A549 (cell line): ENCODE results near the gene NEDD4L.

Source experiments
- CEBPB ChIP-seq, 2 experiments: fragments of >200 bp in 1 of 2; sonication (Bioruptor Twin) in 1 of 2; formaldehyde crosslinking in 1 of 2; IDR thresholded peaks; 2 replicates each; pipeline ENCODE4 v1.6.1; 2012 to 2016
- CHD2 ChIP-seq: fragments of 150-350 bp; IDR thresholded peaks from 2 replicates; pipeline ENCODE4 v1.6.1; 2014; ENCODE audit warnings: low read length; ENCODE audit not compliant: partially characterized antibody
- CTCF ChIP-seq: fragments of >200 bp; sonication (Bioruptor Twin); formaldehyde crosslinking; IDR thresholded peaks from 3 replicates; pipeline ENCODE4 v1.5.1; 2016
- GATA3 ChIP-seq: IDR thresholded peaks from 2 replicates; pipeline ENCODE4 v1.6.1; 2012; ENCODE audit warnings: borderline replicate concordance
- JUNB ChIP-seq: fragments of >200 bp; sonication (Bioruptor Twin); formaldehyde crosslinking; IDR thresholded peaks from 2 replicates; pipeline ENCODE4 v1.6.1; 2016
- MAX ChIP-seq: IDR thresholded peaks from 2 replicates; pipeline ENCODE4 v1.6.1; 2012
- MYC ChIP-seq: IDR thresholded peaks from 2 replicates; pipeline ENCODE4 v1.6.1; 2012; ENCODE audit warnings: mild to moderate bottlenecking, inconsistent platforms, low read length, improper control_type of control experiment, borderline replicate concordance
- NPAS2 ChIP-seq: fragments of 250-450 bp; sonication (Bioruptor Pico); IDR thresholded peaks from 2 replicates; pipeline ENCODE4 v1.8.0; 2022; ENCODE audit warnings: mild to moderate bottlenecking, moderate library complexity, borderline replicate concordance
- POLR2A ChIP-seq: IDR thresholded peaks from 2 replicates; pipeline ENCODE4 v1.6.1; 2012; ENCODE audit warnings: mild to moderate bottlenecking, low read length
- REST ChIP-seq: fragments of 200-600 bp; sonication (generic); IDR thresholded peaks from 2 replicates; pipeline ENCODE4 v1.6.1; 2016; ENCODE audit warnings: antibody characterized with exemption, mild to moderate bottlenecking, moderate library complexity
- SMC3 ChIP-seq: fragments of >200 bp; sonication (Bioruptor Twin); formaldehyde crosslinking; IDR thresholded peaks from 3 replicates; pipeline ENCODE4 v1.6.1; 2018; ENCODE audit warnings: inconsistent platforms
- ZFP36 ChIP-seq: fragments of 450-650 bp; IDR thresholded peaks from 2 replicates; pipeline ENCODE4 v1.6.1; 2014; ENCODE audit warnings: borderline replicate concordance; ENCODE audit not compliant: partially characterized antibody
- TF ChIP-seq, protein P1 (sequence below): fragments of 150-350 bp; IDR thresholded peaks from 2 replicates; pipeline ENCODE4 v1.6.1; 2014; ENCODE audit warnings: low read depth, mild to moderate bottlenecking, low read length
- TF ChIP-seq, protein P2 (sequence below): fragments of 450-650 bp; IDR thresholded peaks from 2 replicates; pipeline ENCODE4 v1.6.1; 2014; ENCODE audit warnings: antibody characterized with exemption

DNA sequence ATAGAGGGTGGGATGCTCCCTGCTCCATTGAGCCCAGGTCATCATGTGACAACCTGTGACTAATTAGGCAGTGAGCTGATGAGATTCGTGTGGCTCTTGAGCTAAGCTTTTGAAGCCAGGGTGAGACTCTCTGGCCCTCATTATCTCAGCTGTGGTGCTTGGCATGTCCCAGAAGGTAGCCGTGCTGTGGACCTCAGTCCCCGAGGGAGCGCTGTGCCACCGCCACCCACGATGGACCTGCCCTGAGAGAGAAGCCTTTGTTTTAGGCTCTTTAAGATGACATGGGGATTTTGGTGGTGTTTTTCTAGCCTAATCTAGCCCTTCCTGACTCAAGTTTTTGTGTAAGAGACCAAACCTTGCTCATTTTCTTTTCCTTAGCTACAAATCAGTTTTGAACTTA is 66.4 kb downstream of the NEDD4L start:
- TF ChIP-seq CTCF (no peak), SMC3 (no peak), POLR2A (no peak), GATA3 (no peak), JUNB (no peak), CEBPB (IDR thresholded peaks at IDR 0.05) (no peak), NPAS2 (CRISPR knock-in tag) (no peak), CHD2 (no peak), REST (no peak), MYC (no peak), ZFP36 (no peak), MAX (no peak)
- TF ChIP-seq, protein P1, sequence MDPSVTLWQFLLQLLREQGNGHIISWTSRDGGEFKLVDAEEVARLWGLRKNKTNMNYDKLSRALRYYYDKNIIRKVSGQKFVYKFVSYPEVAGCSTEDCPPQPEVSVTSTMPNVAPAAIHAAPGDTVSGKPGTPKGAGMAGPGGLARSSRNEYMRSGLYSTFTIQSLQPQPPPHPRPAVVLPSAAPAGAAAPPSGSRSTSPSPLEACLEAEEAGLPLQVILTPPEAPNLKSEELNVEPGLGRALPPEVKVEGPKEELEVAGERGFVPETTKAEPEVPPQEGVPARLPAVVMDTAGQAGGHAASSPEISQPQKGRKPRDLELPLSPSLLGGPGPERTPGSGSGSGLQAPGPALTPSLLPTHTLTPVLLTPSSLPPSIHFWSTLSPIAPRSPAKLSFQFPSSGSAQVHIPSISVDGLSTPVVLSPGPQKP, result no peak
- TF ChIP-seq, protein P2, sequence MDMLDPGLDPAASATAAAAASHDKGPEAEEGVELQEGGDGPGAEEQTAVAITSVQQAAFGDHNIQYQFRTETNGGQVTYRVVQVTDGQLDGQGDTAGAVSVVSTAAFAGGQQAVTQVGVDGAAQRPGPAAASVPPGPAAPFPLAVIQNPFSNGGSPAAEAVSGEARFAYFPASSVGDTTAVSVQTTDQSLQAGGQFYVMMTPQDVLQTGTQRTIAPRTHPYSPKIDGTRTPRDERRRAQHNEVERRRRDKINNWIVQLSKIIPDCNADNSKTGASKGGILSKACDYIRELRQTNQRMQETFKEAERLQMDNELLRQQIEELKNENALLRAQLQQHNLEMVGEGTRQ, result no peak
